Measurements from ENCODE around the gene FHOD3. TPM values are rescaled to one million over a fixed set of nuclear protein-coding genes. Genes with fewer than 3 reads are reported as not detected.

FHOD3 gene
- total RNA-seq, 1 experiment from 2014 or later, result 22.7 TPM

- H3K27me3 ChIP-seq (ENCODE audit: control insufficient read depth, insufficient read depth, low read length), result no peaks in the 10 kb centered on the region
- no TSS peak for BruUV-seq (replicated peaks)
- POLR2A ChIA-PET, result no interaction called here
- no peak overlapping the region for H3K27ac ChIP-seq (ENCODE audit: low read length)
- ATAC-seq (no peak), DNase-seq (ENCODE audit: low read depth, low spot score) (no peak)
- TF ChIP-seq SIN3A (IDR thresholded peaks at IDR 0.05; ENCODE audit: borderline replicate concordance, insufficient read depth, low read depth, low read length) (no peak), CTCF (IDR thresholded peaks at IDR 0.05) (no peak), TCF7L2 (IDR thresholded peaks at IDR 0.05; ENCODE audit: low read depth, low read length) (no peak), POLR2AphosphoS5 (IDR thresholded peaks at IDR 0.05; ENCODE audit: low read depth, low read length) (no peak), REST (IDR thresholded peaks at IDR 0.05; ENCODE audit: insufficient read depth in 1 of 2, low read depth in 2 of 2, low read length in 1 of 2) (no peak)
- no peaks in the 10 kb centered on the region for H3K9me3 ChIP-seq (ENCODE audit: control insufficient read depth, insufficient read depth, low read depth, low read length)
- H3K36me3 ChIP-seq (ENCODE audit: control insufficient read depth, insufficient read depth, low read length), result no peaks in the 10 kb centered on the region
- no peak overlapping the region for H3K4me3 ChIP-seq (ENCODE audit: low read depth in 2 of 2, low read length in 2 of 2)
- in situ Hi-C loops (cut with HindIII; ENCODE audit: low pct_unique_long_range_greater_than_20kb, low sequenced_read_pairs), result no loop called here
- intact Hi-C loops (cut with micrococcal nuclease; ENCODE audit: unreplicated experiment), result no loop called here
- no peaks in the 10 kb centered on the region for H3K4me1 ChIP-seq (ENCODE audit: control insufficient read depth, insufficient read depth, low read length)
- CTCF ChIA-PET, result no interaction called here
Measured at GRCh38 chr18:36379435-36379984, 82.0 kb downstream of the FHOD3 start.

GRCh38 chr18:36380173-36380827 is 82.8 kb downstream of the FHOD3 start:
- POLR2A ChIA-PET, result interaction anchor here (0.6 kb wide), 1 partner anchor 1591 kb away, joined by 3 read pairs; no protein-coding TSS in a partner anchor
- in situ Hi-C loops (cut with HindIII; ENCODE audit: low pct_unique_long_range_greater_than_20kb, low sequenced_read_pairs) (no loop called here), intact Hi-C loops (cut with micrococcal nuclease; ENCODE audit: unreplicated experiment) (no loop called here)
- Histone ChIP-seq H3K4me1 (ENCODE audit: control insufficient read depth, insufficient read depth, low read length) (no peaks in the 10 kb centered on the region), H3K9me3 (ENCODE audit: control insufficient read depth, insufficient read depth, low read depth, low read length) (no peaks in the 10 kb centered on the region), H3K4me3 (ENCODE audit: low read depth in 2 of 2, low read length in 2 of 2) (no peak overlapping the region), H3K36me3 (ENCODE audit: control insufficient read depth, insufficient read depth, low read length) (no peaks in the 10 kb centered on the region), H3K27me3 (ENCODE audit: control insufficient read depth, insufficient read depth, low read length) (no peaks in the 10 kb centered on the region), H3K27ac (ENCODE audit: low read length) (no peak overlapping the region)
- no peak for TF ChIP-seq POLR2AphosphoS5 (IDR thresholded peaks at IDR 0.05; ENCODE audit: low read depth, low read length)
- TF ChIP-seq TCF7L2 (IDR thresholded peaks at IDR 0.05; ENCODE audit: low read depth, low read length), result no peak
- TF ChIP-seq SIN3A (IDR thresholded peaks at IDR 0.05; ENCODE audit: borderline replicate concordance, insufficient read depth, low read depth, low read length), result no peak
- TF ChIP-seq REST (IDR thresholded peaks at IDR 0.05; ENCODE audit: insufficient read depth in 1 of 2, low read depth in 2 of 2, low read length in 1 of 2), result no peak
- no peak for TF ChIP-seq CTCF (IDR thresholded peaks at IDR 0.05)
- DNase-seq (ENCODE audit: low read depth, low spot score) (no peak), ATAC-seq (no peak)
- BruUV-seq (replicated peaks), result no TSS peak
- CTCF ChIA-PET, result no interaction called here

All from Panc1 (cell line).